ENCODE data around the gene PDCD2L.

GRCh38 chr19:34429553-34429952 lies 25.4 kb downstream of the PDCD2L start:
- TF ChIP-seq POLR2A (IDR thresholded peaks at IDR 0.05) (no peak), CTCF (IDR thresholded peaks at IDR 0.05 in 8 of 11, conservative IDR thresholded peaks at IDR 0.05 in 3 of 11) (no peak)

All from spleen (tissue), 7 donors.